ENCODE results near the gene RPL36. TPM values are rescaled to one million over a fixed set of nuclear protein-coding genes. Genes with fewer than 3 reads are reported as not detected.

RPL36 gene
- total RNA-seq, 1 donor from 2014 or later: 943 TPM

DNA sequence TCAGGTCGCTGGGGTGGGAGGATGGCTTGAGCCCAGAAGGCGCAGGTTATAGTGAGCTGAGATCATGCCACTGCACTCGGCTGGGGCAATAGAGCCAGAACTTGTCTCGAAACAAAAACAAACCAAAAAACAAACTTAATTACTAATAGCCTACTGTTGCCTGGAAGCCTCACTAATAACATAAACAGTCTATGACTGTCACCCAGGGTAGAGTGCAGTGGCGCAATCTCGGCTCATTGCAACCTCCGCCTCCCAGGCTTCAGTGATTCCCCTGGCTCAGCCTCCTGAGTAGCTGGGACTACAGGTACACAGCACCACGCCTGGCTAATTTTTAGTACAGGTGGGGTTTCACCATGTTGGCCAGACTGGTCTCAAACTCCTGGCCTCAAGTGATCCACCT is 48.3 kb downstream of the RPL36 start:
- Histone ChIP-seq H3K4me2 (ENCODE audit: low read length) (no peak overlapping the region), H3K4me1 (ENCODE audit: insufficient read depth, low read length) (no peaks in the 10 kb centered on the region), H3K36me3 (ENCODE audit: insufficient read depth, low read length) (no peaks in the 10 kb centered on the region), H3K9ac (ENCODE audit: low read length) (no peak overlapping the region), H3K79me2 (ENCODE audit: insufficient read depth, low read length) (no peaks in the 10 kb centered on the region), H3K4me3 (ENCODE audit: insufficient read depth, low read depth, low read length) (no peak overlapping the region), H3K27me3 (ENCODE audit: insufficient read depth, low read length) (no peaks in the 10 kb centered on the region), H3K27ac (ENCODE audit: low read depth, low read length) (no peak overlapping the region), H3K9me3 (ENCODE audit: insufficient read depth, low read depth, low read length) (no peaks in the 10 kb centered on the region), H4K20me1 (ENCODE audit: insufficient read depth, low read length) (no peaks in the 10 kb centered on the region), H2AFZ (ENCODE audit: low read depth, low read length) (no peak overlapping the region)
- Mint-ChIP-seq H3K4me3 (ENCODE audit: unreplicated experiment) (no peak overlapping the region), H3K27me3 (ENCODE audit: low read depth, unreplicated experiment) (peaks cover 13% of the 10 kb centered on the region), H3K27ac (ENCODE audit: unreplicated experiment) (no peak overlapping the region), H3K9me3 (ENCODE audit: unreplicated experiment) (peaks cover 3% of the 10 kb centered on the region), H3K4me1 (ENCODE audit: low read depth, unreplicated experiment) (no peaks in the 10 kb centered on the region), H3K36me3 (ENCODE audit: low read depth, unreplicated experiment) (no peaks in the 10 kb centered on the region)
- FAIRE-seq (no peak), DNase-seq (ENCODE audit: low read depth) (no peak)
- TF ChIP-seq, protein P1, sequence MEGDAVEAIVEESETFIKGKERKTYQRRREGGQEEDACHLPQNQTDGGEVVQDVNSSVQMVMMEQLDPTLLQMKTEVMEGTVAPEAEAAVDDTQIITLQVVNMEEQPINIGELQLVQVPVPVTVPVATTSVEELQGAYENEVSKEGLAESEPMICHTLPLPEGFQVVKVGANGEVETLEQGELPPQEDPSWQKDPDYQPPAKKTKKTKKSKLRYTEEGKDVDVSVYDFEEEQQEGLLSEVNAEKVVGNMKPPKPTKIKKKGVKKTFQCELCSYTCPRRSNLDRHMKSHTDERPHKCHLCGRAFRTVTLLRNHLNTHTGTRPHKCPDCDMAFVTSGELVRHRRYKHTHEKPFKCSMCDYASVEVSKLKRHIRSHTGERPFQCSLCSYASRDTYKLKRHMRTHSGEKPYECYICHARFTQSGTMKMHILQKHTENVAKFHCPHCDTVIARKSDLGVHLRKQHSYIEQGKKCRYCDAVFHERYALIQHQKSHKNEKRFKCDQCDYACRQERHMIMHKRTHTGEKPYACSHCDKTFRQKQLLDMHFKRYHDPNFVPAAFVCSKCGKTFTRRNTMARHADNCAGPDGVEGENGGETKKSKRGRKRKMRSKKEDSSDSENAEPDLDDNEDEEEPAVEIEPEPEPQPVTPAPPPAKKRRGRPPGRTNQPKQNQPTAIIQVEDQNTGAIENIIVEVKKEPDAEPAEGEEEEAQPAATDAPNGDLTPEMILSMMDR (IDR thresholded peaks at IDR 0.05; ENCODE audit: insufficient read depth, low read depth, low read length): no peak
- TF ChIP-seq EZH2 (IDR thresholded peaks at IDR 0.05; ENCODE audit: insufficient read depth, low read length): no peak

Other genes starting within 250 kb of the RPL36 start
- gene ZNRF4, start 234.9 kb upstream of the RPL36 start, total RNA-seq: 0.19 TPM in 1 of 2 replicates, not detected in the other
- gene TINCR, start 122.3 kb upstream of the RPL36 start, total RNA-seq: 0.38 and 1.4 TPM in 2 replicates
- 50.6 and 51.9 TPM in 2 replicates for gene SAFB2, start 67.5 kb upstream of the RPL36 start, total RNA-seq
- gene SAFB, start 67.2 kb upstream of the RPL36 start, total RNA-seq: 60.4 and 65.1 TPM in 2 replicates
- 48.0 and 49.3 TPM in 2 replicates for gene MICOS13, start 9.8 kb upstream of the RPL36 start, total RNA-seq
- 8.4 and 9.8 TPM in 2 replicates for gene HSD11B1L, start 9.3 kb upstream of the RPL36 start, total RNA-seq
- 77.8 and 85.2 TPM in 2 replicates for gene LONP1, start 29.9 kb downstream of the RPL36 start, total RNA-seq
- gene CATSPERD, start 30.3 kb downstream of the RPL36 start, total RNA-seq: not detected in 2 replicates
- gene PRR22, start 94.5 kb downstream of the RPL36 start, total RNA-seq: 2.0 and 2.4 TPM in 2 replicates
- 18.4 and 19.7 TPM in 2 replicates for gene DUS3L, start 100.9 kb downstream of the RPL36 start, total RNA-seq
- 0.62 and 0.66 TPM in 2 replicates for gene NRTN, start 114.8 kb downstream of the RPL36 start, total RNA-seq
- gene FUT6, start 149.4 kb downstream of the RPL36 start, total RNA-seq: 0.09 TPM in 1 of 2 replicates, not detected in the other
- gene FUT3, start 161.2 kb downstream of the RPL36 start, total RNA-seq: 0.14 and 0.84 TPM in 2 replicates
- gene FUT5, start 180.2 kb downstream of the RPL36 start, total RNA-seq: 0.30 and 0.41 TPM in 2 replicates
- gene NDUFA11, start 213.5 kb downstream of the RPL36 start, total RNA-seq: 286 and 305 TPM in 2 replicates
- gene VMAC, start 214.6 kb downstream of the RPL36 start, total RNA-seq: 3.9 and 4.2 TPM in 2 replicates
- gene CAPS, start 224.0 kb downstream of the RPL36 start, total RNA-seq: 6.2 and 7.2 TPM in 2 replicates